Tongue (tissue), 2 donors: ENCODE results near the gene BRIP1. TPM values are rescaled to one million over a fixed set of nuclear protein-coding genes. Genes with fewer than 3 reads are reported as not detected.
"Not testable (repeated sequence)": the region's sequence is repeated elsewhere in the genome, so short reads cannot be mapped to it uniquely, and the experiment has no call there.

Source experiments
- DNase-seq: peaks from one replicate; pipeline ENCODE4 v3.0.0-alpha.2; 2015
- total RNA-seq: library from RNA; depleted of rRNA; stranded (reverse); fragments of >200 nt; gene quantifications from one replicate; pipeline ENCODE4 v1.2.3, GENCODE V29; 2014

The BRIP1 gene
- total RNA-seq, 1 donor from 2014 or later = 6.5 TPM

DNA sequence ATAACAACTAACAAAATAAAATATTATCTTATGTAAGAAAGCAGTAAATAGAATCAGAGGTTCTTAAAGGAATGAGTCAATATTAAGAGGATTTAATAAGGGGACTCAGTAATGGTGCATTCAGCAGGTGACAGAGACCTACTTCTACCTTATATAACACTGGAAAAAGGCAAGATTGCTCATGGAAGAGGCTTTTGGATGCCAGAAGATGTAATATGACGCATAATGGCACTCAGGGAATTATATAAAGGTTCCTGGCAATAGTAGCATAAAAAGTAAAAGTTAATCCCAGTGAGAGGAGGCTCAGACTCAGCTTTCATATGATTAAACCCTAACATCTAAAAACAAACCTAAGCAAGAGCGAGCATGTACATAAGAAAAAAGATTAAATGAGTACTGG lies 136.4 kb downstream of the BRIP1 start:
- no peak for DNase-seq

DNA sequence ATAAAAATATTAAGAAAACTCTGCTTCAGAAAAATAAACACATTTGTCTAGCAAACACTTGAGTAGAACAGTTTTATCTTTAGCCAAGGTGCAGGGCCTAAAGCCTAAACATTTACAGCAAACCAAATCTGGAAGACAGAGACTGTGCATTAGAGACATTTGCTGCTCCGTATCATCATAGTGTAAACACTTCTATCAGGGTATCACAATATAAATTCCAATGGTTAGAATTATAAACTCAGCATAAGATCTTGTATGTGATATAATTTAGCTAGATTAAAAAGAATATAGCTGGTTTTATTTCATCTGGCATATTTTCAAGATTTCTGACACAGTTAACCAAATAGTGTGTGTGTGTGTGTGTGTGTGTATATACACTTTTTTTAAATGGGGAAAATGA lies 138.6 kb downstream of the BRIP1 start:
- DNase-seq = no peak

DNA sequence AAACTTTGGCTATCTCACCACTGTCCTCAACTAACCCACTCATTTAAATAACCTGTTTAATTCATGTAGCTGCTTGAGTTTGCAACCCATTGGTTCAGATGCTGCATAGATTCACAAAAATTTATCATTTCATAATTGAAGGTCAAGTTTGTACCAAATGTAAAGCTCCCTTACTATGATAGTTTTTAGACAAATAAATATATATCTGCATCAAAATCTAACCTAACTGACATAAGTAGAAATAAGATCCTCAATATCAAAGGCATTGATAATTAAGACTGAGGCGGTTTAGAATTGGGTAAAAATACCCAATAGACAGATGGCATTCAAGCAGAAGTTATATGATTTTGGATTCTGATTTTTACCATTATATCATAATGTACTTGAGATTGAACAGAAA lies 139.4 kb downstream of the BRIP1 start:
- no peak for DNase-seq

DNA sequence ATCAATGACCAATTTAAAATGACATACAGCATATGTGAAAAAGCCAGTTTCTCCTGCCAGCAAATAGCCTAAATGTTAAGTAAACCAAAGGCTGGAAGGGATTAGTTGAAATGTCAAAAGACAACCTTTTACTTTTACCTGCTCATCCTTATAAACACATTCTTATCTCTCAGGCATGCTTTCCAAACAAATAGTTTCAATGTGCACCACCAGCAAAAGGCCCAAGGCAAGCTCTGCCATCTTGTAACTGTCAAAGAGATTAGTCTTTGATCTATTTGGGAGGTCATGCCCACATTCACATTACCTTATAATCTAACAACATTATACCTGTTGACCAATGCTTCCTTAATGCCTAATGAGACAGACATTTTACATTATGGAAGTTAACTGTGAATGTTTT lies 140.1 kb downstream of the BRIP1 start:
- no peak for DNase-seq

DNA sequence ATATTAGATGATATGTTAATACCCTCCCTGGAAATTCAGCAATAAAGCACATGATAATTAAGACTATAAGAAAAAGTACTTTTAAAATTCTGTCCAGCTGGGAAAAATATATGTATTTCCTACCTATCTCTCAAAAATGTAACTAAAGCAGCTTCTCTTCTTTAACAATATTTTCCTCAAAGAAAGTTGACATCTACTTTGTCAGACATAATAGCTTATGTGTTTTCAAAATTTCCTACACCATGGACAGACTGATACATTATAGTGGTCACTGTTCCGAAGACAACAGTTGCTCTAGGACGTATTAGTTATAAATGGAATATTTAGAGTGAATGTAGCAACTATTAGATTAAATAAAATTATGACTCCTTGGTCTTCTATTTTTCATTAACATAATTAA lies 140.9 kb downstream of the BRIP1 start:
- DNase-seq = no peak

DNA sequence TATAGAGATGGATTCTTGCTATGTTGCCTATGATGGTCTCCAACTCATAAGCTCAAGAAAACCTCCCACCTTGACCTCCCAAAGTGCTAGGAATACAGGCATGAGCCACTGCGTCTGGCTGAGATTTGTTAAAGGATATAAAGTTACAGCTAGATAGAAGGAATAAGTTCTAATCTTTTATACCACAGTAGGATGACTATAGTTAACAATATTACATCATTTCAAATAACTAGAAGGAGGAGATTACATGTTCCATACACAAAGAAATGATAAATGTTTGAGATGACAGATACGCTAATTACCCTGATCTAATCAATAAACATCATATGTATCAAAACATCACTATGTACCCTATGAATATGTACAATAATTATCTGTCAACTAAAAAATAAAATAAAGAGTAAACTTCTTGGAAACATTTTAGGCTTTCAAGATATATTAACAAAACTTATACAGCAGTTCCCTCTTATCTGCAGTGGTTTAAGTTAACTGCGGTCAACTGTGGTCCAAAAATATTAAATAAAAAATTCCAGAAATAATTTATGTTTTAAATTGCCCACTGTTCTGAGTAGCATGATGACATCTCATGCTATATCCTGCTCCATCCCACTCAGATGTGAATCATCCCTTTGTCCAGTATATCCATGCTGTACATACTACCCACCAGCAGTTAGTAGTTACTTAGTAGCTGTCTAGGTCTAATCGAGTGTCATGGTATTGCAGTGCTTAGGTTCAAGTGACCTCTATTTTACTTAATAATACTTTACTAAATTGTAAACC lies 143.1 kb downstream of the BRIP1 start:
- no peak for DNase-seq

DNA sequence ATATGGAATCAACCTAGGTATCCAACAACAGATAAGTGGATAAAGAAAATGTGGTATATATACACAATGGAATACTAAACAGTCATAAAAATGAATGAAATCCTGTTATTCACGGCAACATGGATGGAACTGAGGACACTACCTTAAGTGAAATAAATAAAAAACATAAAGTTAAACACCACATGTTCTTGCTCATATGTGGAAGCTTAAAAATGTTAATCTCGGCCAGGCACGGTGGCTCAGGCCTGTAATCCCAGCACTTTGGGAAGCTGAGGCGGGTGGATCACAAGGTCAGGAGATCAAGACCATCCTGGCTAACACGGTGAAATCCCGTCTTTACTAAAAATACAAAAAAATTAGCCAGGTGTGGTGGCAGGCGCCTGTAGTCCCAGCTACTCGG lies 144.1 kb downstream of the BRIP1 start:
- DNase-seq = not testable (repeated sequence)

DNA sequence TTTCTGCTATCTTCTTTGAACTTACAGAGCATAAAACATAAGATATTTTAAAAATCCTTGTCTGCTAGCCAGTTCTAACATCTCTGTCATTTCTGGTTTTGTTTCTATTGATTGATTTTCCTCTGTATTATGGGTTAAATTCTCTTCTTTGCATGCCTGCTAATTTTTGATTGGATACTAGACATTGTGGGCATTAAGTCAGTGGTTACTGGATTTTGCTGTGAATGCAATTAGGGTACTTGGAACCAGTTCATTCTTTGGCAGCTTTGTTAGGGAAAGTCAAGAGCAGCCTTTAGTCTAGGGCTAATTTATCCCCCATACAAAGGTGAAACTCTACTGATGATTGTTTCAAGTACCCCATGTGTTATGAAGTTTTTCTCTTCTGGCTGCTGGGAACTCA lies 145.3 kb downstream of the BRIP1 start:
- DNase-seq = no peak

DNA sequence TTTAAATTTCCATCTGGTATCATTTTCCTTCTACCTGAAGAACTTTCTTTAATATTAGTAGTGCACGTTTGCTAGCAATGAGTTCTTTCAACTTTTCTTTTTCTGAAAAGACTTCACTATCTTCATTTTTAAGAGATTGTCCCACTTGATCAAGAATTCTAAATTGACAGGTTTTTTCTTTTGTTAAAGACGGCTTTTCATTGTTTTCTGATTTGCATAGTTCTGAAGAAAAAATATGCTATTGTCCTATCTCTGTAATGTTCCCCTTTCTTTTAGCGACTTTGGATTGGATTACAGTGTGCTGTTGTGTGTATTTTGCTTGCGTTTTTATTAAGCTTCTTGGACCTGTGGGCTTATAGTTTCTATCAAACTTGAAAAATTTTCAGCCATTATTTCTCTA lies 146.0 kb downstream of the BRIP1 start:
- no peak for DNase-seq

DNA sequence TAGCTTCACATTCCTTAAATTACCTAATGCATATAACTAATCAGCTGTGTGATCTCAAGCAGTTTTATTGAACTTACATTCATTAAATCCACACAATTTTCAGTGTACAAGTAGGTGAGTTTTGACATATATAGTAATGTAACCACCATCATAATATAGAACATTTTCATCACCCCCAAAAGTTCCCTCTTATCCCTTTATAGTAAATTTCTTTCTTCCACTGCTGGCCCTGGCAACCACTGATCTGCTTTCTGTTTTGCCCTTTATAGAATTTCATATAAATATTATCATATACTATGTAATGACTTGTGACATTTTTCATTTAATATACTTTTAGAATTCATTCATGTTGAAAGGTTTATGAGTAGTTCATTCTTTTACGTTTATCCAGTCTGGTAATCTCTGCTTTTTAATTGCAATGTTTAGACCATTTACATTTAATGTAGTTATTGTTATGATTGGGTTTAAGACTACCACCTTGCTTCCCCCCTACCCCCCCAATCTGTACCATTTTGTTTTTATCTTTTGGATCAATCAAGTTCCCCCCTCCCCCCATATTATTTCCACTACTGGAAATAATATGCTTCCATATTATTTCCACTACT lies 147.0 kb downstream of the BRIP1 start:
- no peak for DNase-seq

DNA sequence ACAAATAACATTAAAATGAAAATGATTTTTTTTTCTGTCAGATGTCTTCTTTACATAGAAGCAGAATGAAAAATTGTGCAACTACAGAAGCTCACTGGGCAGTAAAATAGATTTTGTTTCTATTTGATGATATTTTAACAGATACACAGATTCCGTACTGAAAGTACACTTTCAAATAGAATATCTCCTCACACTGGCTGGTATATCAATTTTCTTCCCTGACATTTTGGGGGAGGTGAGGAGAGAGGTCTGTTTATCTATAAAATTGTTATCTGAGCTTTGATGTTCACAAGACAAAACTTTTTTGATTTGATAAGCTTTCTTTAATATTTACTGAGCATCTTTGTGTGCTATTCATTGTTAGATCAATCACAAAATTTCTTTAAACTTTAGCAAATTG lies 148.0 kb downstream of the BRIP1 start:
- no peak for DNase-seq

DNA sequence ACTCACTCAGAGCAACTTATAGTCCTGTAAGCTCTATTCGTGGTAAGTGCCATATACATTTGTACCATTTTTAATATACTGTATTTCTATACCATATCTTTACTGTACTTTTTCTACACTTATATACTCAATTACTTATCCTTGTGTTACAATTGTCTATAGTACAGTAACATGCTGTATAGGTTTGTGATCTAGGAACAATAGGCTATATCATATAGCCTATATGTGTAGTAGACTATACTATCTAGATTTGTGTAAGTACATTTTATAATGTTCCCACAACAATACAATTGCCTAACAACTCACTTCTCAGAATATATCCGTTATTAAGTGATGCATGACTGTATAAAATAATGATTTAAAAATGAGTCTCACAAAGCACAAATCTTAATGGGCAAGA lies 149.0 kb downstream of the BRIP1 start:
- no peak for DNase-seq

DNA sequence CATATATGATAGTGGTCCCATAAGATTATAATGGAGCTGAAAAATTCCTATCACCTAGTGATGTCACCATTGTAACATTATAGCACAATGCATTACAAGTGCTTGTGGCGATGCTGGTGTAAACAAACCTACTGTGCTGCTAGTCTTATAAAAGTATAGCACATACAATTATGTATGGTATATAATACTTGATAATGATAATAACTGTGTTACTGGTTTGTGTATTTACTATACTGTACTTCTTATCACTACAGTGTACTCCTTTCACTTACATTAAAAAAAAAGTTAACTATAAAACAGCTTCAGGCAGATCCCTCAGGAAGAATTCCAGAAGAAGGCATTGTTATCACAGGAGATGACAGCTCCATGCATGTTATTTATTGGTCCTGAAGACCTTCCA lies 150.3 kb downstream of the BRIP1 start:
- DNase-seq = no peak

DNA sequence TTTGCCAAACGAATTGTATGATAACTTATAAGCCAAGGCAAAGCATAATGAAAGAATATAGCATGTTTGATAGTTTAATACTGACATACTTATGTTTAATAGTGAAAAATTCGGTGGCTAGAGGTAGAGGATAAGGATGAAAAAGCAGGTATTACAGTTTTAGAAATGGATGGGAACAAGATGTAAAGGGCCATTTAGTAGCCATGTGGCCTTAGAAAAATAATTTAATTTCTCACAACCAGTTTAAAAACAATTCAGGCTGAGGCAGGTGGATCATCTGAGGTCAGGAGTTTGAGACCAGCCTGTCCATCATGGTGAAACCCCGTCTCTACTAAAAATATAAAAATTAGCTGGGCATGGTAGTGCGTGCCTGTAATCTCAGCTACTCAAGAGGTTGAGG lies 152.8 kb downstream of the BRIP1 start:
- DNase-seq = no peak

DNA sequence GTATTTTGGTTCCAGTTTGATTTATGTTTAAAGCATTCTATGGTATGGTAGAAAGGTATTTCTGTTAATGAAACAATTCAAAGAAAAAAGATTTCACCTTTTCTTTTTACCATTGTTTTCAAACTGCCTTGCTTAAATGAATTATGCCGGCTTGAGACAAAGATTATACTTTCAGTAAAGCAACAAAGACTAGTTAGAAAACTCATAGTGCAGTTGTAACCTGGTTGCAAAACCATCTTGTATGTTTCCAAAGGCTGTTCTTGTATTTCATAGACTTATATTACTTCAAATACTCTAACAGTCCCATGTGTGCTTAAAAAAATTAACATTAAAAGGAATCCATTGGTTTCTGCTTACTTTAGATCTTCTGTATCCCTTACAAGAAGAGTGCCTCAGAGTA lies 153.8 kb downstream of the BRIP1 start:
- no peak for DNase-seq

DNA sequence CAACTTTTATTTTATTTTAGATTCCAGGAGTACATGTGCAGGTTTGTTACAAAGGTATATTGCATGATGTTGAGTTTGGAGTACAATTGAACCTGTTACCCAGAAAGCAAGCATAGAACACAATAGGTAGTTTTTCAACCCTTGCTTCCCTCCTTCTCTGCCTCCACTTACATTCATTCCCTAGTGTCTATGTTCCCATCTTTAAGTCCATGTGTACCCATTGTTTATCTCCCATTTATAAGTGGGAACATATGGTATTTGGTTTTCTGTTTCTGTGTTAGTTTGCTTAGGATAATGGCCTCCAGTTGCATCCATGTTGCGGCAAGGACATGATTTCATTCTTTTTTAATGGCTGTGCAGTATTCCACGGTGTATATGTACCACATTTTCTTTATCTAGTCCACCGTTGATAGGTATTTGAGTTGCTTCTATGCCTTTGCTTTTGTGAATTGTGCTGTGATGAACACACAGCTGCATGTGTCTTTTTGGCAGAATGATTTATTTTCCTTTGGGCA lies 158.3 kb downstream of the BRIP1 start:
- DNase-seq = no peak

DNA sequence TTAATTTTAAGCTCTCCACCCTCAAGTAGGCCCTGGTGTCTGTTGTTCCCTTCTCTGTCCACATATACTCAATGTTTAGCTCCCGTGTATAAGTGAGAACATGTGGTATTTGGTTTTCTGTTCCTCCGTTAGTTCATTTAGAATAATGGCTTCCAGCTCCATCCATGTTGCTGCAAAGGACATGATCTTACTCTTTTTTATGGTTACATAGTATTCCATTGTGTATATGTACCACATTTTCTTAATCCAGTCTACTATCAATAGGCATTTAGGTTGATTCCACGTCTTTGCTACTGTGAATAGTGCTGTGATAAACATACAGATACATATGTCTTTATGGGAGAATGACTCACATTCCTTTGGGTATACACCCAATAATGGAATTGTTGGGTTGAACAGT lies 160.9 kb downstream of the BRIP1 start:
- DNase-seq = no peak

DNA sequence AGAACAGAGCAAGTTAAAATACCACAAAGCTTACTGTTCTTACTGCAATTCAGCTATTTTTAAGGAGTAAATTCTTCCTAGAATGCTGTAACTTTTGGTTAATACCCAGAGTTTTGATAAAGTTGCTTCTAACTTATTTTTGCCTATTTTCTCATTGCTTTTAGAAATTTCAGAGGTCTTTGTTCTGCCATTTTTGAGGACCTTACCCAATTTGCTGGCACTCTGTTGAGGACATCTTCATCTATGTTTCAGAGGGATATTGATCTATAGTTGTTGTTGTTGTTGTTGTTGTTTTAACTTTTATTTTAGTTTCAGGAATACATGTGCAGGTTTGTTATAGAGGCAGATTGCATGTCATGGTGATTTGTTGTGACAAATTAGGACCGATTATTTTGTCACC lies 161.3 kb downstream of the BRIP1 start:
- DNase-seq = no peak

DNA sequence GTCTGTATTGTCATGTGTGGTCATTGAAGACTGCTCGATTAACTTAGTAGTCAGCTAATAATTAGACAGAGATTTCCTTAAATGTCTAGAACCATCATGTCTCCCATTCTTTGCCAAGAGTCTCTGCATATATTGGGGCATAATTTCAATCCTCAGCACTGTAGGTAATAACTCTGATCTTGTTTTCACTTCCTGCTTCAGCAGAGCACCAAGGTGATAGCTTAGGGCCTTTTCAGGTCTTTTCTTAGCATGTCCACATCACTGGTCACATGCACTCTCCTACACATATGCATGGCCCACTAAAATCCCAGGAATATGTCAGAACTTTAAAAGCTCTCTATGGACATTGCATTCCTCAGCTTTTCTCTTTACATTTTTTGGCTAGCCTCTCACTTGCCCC lies 162.0 kb downstream of the BRIP1 start:
- DNase-seq = no peak

DNA sequence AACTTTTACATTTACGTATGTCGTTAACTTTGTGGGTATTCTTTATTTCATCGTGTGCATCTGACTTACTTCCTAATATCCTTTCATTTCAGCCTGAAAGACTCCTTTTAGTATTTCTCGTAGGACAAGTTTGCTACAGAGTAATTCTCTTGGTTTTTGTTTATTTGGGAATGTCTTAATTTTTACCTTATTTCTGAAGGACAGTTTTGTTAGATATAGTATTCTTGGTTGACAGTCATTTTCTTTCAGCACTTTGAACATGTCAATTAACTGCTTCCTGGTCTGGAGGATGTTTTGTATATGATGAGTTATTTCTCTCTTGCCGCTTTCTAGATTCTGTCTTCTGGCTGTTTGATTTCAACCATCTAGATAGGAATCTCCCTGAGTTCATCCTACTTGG lies 163.1 kb downstream of the BRIP1 start:
- no peak for DNase-seq

DNA sequence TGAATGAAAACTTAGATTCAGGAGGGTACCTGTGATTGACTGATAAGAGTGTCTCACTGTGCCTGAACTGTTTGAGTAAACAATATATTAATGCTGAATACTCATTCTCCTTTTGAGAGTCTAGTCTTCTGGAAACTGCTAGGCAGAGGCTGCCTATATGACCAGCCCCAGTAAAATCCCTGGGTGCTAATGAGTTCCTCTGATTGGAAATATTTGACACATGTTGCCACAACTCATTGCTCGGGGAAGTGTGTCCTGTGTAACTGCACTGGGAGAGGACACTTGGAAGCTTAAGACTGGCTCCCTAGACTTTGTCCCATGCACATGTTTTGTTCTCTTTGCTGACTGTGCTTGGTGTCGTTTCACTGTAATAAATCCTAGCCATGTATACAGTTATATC lies 163.6 kb downstream of the BRIP1 start:
- DNase-seq = no peak

DNA sequence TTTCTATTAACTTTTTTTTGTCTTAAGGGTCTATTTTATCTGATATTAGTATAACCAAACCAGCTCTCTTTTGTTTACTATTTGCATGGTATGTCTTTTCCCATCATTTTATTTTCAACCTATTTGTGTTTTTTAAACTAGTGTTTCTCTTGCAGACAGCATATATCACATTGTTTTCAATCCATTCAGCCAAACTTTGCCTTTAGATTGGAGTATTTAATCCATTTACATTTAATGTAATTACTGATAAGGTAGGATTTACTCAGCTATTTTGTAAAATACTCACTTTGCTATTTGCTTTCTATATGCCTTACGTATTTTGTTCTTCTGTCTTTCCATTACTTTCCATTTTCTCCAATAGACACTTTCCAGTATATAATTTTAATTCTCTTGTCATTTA lies 164.3 kb downstream of the BRIP1 start:
- DNase-seq = no peak

DNA sequence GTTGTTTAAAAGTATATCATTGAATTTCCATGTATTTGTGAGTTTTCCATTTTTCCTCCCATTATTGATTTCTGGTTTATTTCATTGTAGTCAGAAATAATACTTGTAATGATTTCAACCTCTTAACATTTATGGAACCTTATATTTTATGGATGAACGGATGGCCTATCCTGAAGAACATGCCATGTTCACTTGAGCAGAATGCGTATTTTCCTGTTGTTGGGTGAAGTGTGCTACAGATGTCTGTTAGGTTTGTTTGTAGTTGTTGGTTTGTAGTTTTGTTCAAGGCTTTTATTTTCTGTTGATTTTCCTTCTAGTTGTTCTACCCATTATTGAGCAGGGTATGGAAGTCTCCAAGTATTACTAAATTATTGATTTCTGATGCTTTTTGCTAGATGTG lies 165.1 kb downstream of the BRIP1 start:
- DNase-seq = no peak

DNA sequence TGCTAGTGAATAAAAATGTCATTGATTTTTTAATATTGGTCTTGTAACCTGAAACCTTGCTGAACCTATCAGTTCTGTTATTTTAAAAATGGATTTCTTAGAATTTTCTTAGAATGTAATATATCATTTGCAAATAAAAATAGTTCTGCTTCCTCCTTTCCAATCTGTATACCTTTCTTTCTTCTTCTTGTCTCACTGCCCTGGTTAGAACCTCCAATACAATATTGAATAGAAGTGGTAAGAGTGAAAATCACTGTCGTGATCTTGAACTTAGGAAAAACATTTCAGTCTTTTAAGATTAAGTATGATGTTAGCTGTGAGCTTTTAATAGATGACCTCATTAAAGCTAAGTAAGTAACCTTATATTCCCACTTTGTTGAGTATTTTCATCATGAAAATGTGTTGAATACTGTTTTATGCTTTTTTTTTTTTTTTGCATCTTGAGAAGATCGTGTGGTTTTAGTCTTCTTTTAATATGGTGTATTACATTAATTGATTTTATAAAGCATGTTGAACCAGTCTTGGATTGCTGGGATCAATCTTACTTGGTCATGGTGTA lies 167.5 kb downstream of the BRIP1 start:
- DNase-seq = no peak
